Globus pallidus (tissue), 1 donor: ENCODE measurements around the gene ZFAND2A.

Source experiments
- DNase-seq: peaks from one replicate; pipeline ENCODE4 v3.0.0-alpha.2; 2015; ENCODE audit warnings: low spot score

Gene ZFAND2A

GRCh38 chr7:1106793-1107421 is 53.1 kb downstream of the ZFAND2A start:
- DNase-seq, result no peak

- DNase-seq, result no peak
These were observed 53.8 kb downstream of the ZFAND2A start for GRCh38 chr7:1106063-1106792.

- no peak for DNase-seq
These were observed 54.8 kb downstream of the ZFAND2A start for GRCh38 chr7:1105189-1105588.

GRCh38 chr7:1104516-1105179 is 55.3 kb downstream of the ZFAND2A start:
- no peak for DNase-seq

- DNase-seq, result no peak
These were observed 56.0 kb downstream of the ZFAND2A start for GRCh38 chr7:1103789-1104515.

- DNase-seq, result no peak
These were observed 56.8 kb downstream of the ZFAND2A start for GRCh38 chr7:1103009-1103788.
